Fibroblast of mammary gland (primary cell): Measurements from ENCODE around the gene KLK6.

Source experiments
- DNase-seq: peaks from one replicate; pipeline ENCODE4 v3.0.0-alpha.2; 2010; ENCODE audit warnings: low read depth
- H3K4me3 ChIP-seq: 2 replicates; pipeline ENCODE4 v1.5.1; 2011; ENCODE audit warnings: low read depth, mild to moderate bottlenecking, low read length, moderate library complexity; ENCODE audit not compliant: control insufficient read depth
- CTCF ChIP-seq: conservative IDR thresholded peaks from 2 replicates; pipeline ENCODE4 v1.5.1; 2011; ENCODE audit warnings: low read depth, low read length, inconsistent platforms; ENCODE audit not compliant: control insufficient read depth, insufficient read depth

Gene KLK6

GRCh38 chr19:51010066-51010795 is 40.8 kb upstream of the KLK6 start:
- no peak for TF ChIP-seq CTCF
- no peak for DNase-seq
- H3K4me3 ChIP-seq: no peak overlapping the region

GRCh38 chr19:51009061-51009891 is 39.9 kb upstream of the KLK6 start:
- H3K4me3 ChIP-seq: no peak overlapping the region
- no peak for DNase-seq
- no peak for TF ChIP-seq CTCF

- DNase-seq: no peak
- no peak overlapping the region for H3K4me3 ChIP-seq
- TF ChIP-seq CTCF: no peak
Observed at GRCh38 chr19:51007488-51007887, 38.1 kb upstream of the KLK6 start.

GRCh38 chr19:51006406-51006805 is 37.0 kb upstream of the KLK6 start:
- no peak for TF ChIP-seq CTCF
- DNase-seq: no peak

GRCh38 chr19:51005248-51005647 is 35.9 kb upstream of the KLK6 start:
- DNase-seq: no peak
- no peak overlapping the region for H3K4me3 ChIP-seq
- no peak for TF ChIP-seq CTCF

More at GRCh38 chr19:51006406-51006805, 37.0 kb upstream of the KLK6 start:
- no peak overlapping the region for H3K4me3 ChIP-seq

- TF ChIP-seq CTCF: no peak
- no peak overlapping the region for H3K4me3 ChIP-seq
- no peak for DNase-seq
Observed at GRCh38 chr19:51003316-51003715, 33.9 kb upstream of the KLK6 start.
